Cerebellar nuclear complex (tissue), 1 donor: Measurements from ENCODE around the gene ABCA10.

Experiments used
- DNase-seq, 2 experiments: peaks; one replicate each; lab custom pipeline; 2025; lab: John Stamatoyannopoulos, UW

Gene ABCA10

DNA sequence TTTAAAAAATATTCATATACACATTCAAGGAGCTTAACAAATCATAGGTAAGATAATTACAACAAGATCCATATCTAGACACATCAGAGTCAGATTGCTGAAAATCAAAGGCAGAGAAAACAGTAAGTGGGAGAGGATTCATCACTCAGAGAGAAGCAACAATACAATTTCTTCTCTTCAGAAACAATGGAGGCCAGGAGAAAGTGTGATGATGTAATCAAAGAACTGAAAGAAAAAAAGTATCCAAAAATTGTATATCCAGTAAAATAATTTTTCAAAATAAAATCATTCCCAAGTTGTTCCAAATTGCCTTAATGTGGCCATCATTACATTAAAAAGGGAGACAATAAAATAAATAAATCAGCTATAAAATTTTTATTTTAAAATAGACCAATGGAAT, 69.2 kb downstream of the ABCA10 start:
- no peak for DNase-seq

DNA sequence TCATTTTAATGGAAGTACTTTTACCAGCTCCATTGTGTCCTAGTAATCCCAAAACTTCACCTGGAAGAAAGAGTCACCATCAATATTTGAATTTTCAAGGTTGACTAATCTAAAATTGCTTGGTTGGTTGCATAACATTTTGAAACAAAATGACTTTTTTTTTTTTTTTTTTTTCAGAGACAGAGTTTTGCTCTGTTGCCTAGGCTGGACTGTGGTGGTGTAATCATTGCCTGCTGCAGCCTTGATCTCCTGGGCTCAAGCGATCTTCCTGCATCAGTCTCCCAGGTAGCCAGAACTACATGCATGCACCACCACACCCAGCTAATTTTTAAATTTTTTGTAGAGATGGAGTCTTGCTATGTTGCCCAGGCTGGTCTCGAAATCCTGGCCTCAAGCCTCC, 74.4 kb downstream of the ABCA10 start:
- no peak for DNase-seq

DNA sequence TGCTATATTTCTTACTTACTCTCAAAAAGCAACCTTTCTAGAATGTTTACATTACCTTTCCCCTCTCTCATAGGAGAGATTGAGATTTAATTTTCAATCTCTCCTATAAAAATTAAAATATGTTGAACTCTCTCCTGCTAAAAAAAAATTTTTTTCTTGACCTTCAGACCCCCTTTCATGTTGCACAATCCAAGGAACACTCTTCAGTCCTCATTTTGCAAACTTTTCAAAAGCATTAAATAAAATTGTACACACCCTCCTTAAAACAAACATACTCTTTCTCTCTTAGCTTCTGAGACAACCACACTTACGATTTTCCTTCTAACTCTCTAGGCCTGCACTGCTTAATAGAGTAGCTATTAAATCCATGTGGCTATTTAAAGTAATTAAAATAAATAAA, 78.3 kb downstream of the ABCA10 start:
- DNase-seq, result no peak

DNA sequence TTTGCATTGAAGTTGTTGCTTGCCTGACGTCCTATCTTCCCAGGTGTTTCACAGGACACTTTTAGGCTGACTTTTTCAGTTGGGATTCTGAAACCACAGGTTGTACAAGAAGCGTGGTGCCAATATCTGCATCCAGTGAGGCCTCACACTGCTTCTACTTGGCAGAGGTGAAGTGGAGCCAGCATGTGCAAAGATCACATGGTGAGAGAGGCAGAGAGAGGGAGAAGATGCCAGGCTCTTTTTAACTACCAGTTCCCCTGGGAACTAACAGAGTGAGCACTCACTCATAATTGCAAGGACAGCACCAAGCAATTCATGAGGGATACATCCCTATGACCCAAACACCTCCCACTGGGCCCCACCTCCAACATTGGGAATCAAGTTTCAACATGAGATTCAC, 81.2 kb downstream of the ABCA10 start:
- DNase-seq, result no peak

DNA sequence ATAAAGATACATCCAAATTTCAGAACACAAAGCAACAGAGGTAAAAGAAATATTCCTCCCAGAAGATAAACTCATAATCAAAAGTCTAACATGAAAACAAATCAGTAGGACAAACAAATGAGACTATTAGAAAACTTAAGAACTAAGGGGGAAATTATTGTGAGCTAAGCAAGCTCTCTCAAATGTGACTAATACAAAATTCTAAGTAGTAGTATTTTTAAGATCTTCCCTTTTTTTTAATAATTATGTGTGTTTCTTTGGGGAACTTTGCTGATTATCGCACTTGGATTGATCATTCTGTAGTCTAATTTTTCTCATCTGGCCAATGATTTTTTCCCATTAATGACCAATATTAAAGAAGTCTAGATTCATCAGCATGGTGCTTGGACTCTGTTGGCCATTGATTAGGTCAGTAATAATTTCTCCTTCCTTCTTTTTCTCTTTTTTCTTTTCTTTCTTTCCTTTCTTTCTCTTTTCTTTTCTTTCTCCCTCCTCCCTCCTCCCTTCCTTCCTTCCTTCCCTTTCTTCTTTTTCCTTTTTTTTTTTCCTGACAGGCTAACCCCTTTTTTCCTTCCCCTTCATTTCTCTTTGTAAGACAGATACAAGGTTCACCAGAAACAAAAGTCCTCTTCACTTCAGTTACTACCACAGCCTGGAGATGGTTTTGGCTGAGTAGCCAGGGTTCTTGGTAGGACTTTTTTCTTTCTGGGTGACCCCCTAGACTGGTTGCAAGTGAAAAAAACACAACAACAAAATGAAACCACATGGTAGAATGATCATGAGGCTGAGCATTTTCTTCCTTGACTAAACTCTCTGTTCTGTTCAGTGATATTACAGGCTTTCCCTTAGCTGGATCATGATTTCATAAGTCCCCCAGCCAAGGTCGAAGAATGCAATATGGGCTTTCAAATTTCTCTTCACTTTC, 84.0 kb downstream of the ABCA10 start:
- no peak for DNase-seq

DNA sequence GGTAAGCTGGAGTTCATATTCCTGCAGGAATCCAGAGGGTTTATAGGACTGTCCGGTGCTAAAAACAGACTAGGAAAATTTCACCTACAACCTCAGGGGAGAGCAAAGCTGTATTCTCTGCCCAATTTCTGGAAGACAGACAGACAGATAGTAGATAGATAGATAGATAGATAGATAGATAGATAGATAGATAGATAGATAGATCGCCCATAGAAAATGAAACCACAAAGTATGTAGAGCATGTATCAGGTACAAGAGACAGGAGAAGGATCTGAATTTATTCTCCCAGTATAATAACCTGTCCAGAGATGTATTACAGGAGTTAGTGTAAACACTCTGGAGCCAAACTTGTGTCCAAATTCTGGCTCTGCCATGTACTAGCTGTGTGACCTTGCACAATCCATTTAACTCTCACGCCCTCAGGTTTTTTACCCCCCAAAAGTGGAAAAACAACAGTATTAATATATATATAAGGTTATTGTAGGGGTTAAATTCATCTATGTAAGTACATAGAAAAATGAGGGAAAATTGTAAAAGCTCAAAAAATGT, 84.9 kb downstream of the ABCA10 start:
- no peak for DNase-seq

DNA sequence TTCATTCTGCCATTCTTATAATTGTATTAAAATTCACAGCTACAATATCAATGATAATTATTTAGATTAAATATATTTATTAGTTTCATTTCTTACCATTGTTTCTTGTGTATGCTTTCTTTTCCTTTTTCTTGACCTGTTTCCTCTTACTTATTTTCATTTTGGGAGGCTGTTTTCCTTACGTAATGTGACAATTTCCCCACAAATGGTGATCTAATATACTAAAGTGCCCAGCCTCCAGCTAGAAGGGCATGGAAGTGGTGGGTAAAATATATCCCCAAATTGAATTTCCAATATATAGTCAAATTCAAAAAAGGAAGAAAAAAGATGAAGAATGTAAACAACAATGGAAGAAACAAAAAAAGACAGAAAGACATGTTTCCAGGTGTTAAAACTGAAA, 85.5 kb downstream of the ABCA10 start:
- no peak for DNase-seq

DNA sequence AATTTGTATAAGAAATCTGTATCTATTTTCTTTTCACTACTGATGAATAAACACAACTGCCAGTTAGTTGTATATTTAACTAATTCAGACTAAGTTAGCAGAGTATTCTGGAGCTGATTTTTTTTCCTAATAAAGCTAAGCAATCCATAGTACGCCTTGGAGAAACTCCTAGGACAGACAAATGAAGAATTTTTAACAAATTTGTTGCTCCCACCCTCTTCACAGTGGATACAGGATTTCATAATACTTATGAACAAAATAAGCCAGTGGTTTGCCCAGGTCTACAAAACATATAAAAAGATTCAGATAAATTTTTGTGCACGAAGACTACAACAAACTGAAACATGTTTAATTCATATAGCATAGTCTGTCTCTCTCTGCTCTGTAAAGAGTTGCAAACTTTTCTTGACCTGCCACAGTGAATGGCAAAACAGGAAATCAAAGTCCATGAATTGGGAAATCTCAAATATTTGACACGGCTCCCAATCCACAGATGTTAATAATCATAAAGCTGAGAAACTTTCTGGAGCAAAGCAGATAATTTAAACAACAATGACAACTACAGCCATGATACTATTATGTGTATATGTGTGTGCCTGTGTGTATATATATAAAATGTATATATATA, 86.3 kb downstream of the ABCA10 start:
- no peak for DNase-seq

DNA sequence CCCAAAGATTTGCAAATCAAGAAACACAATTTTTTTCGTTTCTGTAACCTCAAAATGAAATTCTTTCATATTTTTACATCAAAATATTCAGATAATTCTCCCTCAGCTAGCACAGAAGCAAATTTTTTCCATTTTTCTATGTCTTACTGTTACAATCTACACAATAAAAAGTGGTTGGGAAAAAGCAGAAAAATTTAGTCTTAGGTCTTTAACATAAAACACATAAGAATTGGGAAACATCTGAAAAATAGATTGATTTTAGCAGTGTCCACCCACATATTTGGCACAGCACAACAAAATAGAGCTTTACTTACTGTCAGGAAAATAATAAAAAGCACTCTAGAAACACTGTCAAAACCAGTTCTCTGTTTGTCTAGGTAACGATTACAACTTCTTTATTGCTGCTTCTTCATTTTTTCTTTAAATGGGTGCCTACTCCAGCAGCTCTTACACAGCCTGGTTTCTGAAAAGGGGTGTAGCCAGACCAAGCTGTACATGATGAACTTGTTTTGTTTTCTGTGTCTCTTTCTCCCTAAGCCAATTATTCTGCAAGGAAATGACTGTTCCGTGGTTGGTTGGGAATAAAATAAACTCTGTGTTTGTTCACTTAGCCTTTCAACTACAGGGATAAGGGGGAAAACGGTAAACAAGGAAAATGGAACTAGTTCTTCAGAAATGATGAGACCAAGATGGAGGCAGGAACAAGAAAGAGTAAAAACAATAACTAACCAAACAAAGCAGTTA, 87.0 kb downstream of the ABCA10 start, which contains the start of gene ABCA6:
ABCA6 (minus strand) TSS at position 465 of the 744 bp plus-strand sequence. CDS start 1,192 bp downstream, outside the sequence.
- no peak for DNase-seq

DNA sequence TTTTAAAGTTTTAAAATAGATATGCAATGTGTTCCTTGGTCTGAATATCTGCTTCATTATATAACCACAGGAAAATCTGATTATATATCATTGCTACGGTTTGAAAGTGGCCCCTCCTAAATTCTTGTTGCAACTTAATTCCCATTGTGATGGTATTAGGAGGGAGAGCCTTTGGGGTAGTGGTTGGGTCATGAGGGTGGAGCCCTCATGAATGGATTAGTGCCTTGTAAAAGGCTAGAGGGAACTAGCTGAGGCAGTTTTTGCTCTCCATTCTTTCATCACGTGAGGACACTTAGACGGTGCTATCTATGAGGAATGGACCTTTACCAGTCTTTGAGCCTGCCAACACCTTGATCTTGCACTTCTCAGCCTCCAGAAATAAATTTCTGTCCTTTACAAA, 94.5 kb downstream of the ABCA10 start:
- DNase-seq, result no peak

DNA sequence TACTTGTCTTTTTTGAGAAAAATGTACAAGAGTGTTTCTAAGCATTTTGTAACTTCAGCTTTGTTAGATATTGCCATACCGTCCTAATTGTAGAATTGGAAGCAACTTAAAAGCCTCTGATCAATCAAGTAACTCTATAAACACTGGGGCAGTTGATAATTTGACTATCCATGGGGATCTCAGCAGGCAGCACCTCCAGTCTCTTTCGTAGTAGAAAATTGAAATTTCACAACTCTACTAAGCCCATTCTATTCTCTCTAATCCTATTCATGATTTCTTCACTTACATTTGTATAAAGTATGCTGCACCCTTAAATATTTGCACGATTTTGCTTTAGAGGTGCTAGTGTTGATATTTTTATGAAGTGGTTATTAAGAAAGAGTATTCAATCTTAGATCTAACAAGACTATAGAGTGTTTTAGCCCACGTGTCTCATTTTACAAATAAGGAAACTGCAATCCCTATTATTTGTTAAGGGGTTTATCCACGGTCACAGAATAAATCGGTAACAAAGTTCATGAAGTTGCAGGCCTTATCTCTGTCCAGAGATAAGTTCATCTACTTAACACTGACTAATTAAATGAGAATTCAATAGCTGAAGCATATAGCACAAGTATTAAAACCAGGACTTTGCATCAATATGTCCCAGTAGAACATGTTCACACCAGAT, 97.9 kb downstream of the ABCA10 start:
- DNase-seq, result no peak

DNA sequence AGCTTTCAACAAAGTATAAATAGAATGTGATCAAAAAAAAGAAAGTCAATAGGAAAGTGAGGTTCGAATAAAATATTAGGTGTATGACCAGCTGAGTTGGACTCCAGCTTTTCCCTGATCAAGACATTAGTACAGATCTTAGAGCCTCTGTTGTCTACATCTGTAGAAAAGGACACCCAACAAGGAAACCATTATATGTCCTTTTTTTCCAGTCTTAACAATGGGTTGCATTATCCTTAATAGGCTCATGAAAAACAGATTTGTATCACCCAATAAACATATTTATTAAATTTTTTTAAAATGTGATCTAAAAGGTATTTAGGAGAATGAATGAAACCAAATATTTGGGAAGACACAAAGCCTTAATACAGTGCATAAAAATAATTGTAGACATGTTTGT, 105.0 kb downstream of the ABCA10 start:
- no peak for DNase-seq

DNA sequence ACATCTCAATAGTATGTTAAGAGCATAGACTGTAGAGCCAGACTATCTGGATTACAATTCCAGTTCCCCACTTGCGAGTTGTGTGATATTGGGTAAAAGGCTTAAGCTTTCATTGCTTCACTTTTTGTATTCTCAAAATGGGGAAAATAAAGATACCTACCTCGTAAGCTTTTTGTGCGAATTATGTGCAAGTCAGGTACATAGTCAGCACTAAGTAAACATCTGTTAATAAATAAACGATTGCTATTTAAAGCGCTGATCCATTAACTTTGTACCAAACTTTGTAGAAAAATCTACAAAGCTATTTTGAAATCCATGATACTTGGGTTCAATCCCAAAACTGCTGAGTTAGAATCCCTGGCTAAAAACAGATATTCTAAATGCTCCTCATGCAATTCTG, 106.6 kb downstream of the ABCA10 start:
- DNase-seq, result no peak

DNA sequence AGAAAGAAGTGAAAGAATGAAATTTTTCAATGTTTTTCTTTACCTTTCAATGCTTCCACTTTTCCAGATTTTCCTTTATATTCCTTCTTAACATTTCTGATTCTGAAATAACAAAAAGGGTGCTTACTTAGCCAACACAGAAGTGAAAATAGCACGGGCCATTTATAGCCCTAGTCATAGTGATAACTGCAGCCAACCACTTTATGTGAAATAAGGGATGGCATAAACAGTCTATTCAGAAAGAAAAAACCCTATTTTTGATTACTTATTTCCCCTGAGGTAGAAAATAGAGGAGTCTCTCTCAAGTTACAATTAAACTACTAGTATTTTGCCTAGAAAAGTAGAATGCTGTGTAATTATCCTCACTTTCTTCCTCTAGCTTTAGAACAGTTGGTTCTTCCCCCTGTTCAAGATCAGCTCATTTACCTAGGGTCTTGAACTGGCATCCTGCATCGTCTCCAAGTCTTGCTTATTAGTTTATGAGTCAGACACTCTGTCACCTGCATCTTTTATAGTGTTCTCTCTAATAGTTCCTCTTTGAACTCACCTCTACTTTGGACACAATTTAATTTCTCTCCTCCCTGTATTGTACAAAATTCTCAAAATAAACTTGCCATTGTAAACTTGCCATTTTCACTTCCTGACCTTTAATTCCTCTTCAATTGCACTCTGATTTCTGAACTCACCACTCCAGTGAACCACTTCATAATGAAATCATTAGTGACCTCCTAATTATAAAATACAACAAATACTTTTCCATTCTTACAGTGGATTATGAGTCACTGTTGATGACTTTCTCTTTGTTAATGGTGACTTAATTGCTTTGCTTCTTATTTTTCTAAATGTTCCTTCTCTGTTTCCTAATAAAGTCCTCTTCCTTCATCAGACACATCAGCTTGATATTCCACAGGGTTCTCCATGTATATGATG, 110.5 kb downstream of the ABCA10 start:
- no peak for DNase-seq

DNA sequence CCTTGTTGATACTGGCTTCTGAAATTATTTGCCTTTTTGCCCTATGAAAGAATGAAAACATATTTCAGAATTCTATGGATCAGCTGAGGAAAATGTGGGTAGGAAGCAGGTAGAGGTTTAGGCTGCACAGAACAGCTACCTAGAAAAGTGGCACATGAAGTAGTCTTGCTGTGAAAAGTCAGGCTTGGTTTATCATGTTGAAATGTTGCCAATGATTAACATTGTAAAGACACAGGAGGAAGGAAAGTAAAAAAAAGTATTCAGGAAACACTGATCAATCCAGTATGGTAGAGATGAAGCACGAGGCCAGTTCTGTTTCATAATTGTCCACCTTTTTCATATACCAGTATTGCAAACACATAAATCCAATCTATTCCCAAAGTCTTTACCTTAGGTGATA, 116.8 kb downstream of the ABCA10 start:
- DNase-seq, result no peak

DNA sequence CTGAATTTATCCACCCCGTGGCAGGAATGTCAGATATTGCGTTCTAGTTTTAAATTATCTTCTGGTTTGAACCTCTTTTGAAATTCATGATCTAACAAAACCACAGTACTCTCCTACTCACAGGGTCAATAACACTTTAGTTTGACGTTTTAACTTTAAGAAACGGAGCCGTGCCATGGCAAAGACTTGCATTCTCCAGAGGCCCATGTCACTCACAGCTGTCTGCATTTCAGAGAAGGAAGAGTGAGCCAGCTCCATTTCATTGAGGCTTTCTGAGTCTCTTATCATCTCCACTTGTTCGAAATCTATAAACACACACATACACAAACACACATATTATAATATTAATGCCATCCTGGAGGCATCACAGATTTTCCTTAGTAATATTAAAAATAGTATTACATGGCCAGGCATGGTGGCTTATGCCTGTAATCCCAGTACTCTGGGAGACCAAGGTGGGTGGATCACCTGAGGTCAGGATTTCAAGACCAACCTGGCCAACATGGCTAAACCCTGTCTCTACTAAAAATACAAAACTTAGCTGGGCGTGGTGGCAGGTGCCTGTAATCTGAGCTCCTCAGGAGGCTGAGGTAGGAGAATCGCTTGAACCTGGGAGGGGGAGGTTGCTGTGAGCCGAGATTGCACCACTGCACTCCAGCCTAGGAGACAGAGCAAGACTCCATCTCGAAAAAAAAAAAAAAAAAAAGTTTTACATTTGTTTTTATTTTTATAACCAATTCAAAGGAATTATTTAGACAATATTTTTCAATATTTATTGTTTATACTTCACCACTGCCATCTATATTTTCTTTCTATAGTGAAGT, 122.5 kb downstream of the ABCA10 start:
- DNase-seq, result no peak

DNA sequence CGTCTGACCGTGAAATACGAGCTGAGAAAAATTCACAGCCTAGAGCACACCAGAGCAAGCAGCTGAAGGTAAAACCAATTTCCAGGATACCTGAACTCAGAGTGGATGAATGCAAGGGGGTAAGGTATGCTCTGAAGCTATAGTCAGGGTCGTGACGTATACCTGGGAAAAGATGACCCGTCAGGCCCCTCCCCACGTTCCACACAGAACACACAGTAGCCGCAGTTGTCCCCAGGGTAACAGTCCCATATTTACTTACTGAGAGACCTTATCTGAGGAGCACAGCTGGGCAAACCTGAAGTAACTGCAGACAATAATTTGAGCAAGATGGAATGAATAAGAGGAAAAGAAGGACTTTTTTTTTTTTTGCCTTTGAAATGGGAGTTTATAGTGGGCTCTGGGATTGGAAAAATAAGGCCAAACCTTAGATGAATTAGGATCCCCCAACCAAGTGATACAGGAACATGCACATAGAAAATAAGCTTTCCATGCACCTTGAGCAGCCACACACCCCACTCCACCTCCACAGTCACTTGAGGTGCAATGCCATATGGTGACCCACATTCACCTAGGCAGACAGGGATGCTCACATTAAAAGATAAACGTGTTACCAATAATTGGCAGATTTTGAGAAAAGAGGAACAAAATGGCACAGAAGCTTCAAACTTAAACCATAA, 124.9 kb downstream of the ABCA10 start:
- DNase-seq, result no peak

DNA sequence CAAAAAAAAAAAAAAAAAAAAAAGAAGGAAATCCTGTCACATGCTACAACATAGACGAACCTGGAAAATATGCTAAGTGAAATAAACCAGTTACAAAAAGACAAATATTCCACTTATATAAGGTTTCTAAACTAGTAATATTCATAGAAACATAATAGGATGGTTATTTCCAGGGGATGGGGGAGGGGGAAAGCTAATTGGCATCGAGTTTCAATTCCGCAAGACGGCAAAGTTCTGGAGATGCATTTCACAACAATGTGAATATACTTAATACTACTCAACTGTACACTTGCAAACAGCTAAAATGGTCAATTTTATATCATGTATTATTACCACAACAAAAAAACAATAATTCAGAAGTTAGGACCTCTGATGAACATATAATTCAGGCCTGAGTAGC, 130.0 kb downstream of the ABCA10 start:
- no peak for DNase-seq
